ENCODE results near the gene P3H4.
A peak's percentile ranks its signal among the peaks of the same experiment; 100 is the strongest.
"Not testable (repeated sequence)": the region's sequence is repeated elsewhere in the genome, so short reads cannot be mapped to it uniquely, and the experiment has no call there.

Gene P3H4

GRCh38 chr17:41794540-41794975, 17.2 kb downstream of the P3H4 start:
- DNase-seq (ENCODE audit: low read depth in 3 of 3, low spot score in 1 of 3) = no peak

- no peak for DNase-seq (ENCODE audit: low read depth in 3 of 3, low spot score in 1 of 3)
These were observed 17.8 kb downstream of the P3H4 start for GRCh38 chr17:41793784-41794539.

GRCh38 chr17:41792845-41793783, 18.6 kb downstream of the P3H4 start:
- no peak for DNase-seq (ENCODE audit: low read depth in 3 of 3, low spot score in 1 of 3)

GRCh38 chr17:41787021-41787418, 24.7 kb downstream of the P3H4 start:
- DNase-seq (ENCODE audit: low read depth in 3 of 3, low spot score in 1 of 3) = no peak

GRCh38 chr17:41786227-41787020, 25.3 kb downstream of the P3H4 start, which contains the start of gene JUP:
JUP (minus strand) TSS chr17:41786711; CDS start chr17:41771854, 14,857 bp downstream.
- peak; percentile 66 to 81 (median 68) for DNase-seq (ENCODE audit: low read depth in 3 of 3, low spot score in 1 of 3)

- no peak for DNase-seq (ENCODE audit: low read depth in 3 of 3, low spot score in 1 of 3)
These were observed 25.9 kb downstream of the P3H4 start for GRCh38 chr17:41785859-41786226.

- no peak for DNase-seq (ENCODE audit: low read depth in 3 of 3, low spot score in 1 of 3)
These were observed 26.5 kb downstream of the P3H4 start for GRCh38 chr17:41785091-41785858.

GRCh38 chr17:41784207-41784744, 27.5 kb downstream of the P3H4 start:
- DNase-seq (ENCODE audit: low read depth in 3 of 3, low spot score in 1 of 3) = no peak

GRCh38 chr17:41782142-41782541, 29.6 kb downstream of the P3H4 start:
- no peak for DNase-seq (ENCODE audit: low read depth in 3 of 3, low spot score in 1 of 3)

GRCh38 chr17:41781404-41782110, 30.2 kb downstream of the P3H4 start:
- no peak for DNase-seq (ENCODE audit: low read depth in 3 of 3, low spot score in 1 of 3)

- no peak for DNase-seq (ENCODE audit: low read depth in 3 of 3, low spot score in 1 of 3)
These were observed 31.8 kb downstream of the P3H4 start for GRCh38 chr17:41779954-41780353.

- DNase-seq (ENCODE audit: low read depth in 3 of 3, low spot score in 1 of 3) = no peak
These were observed 34.1 kb downstream of the P3H4 start for GRCh38 chr17:41777574-41778188.

- DNase-seq (ENCODE audit: low read depth in 3 of 3, low spot score in 1 of 3) = no peak
These were observed 34.6 kb downstream of the P3H4 start for GRCh38 chr17:41777157-41777573.

GRCh38 chr17:41776262-41776900, 35.4 kb downstream of the P3H4 start:
- not testable (repeated sequence) for DNase-seq (ENCODE audit: low read depth in 3 of 3, low spot score in 1 of 3)

GRCh38 chr17:41775394-41776226, 36.1 kb downstream of the P3H4 start:
- DNase-seq (ENCODE audit: low read depth in 3 of 3, low spot score in 1 of 3) = no peak

- no peak for DNase-seq (ENCODE audit: low read depth in 3 of 3, low spot score in 1 of 3)
These were observed 38.0 kb downstream of the P3H4 start for GRCh38 chr17:41773731-41774193.

- no peak for DNase-seq (ENCODE audit: low read depth in 3 of 3, low spot score in 1 of 3)
These were observed 38.6 kb downstream of the P3H4 start for GRCh38 chr17:41773190-41773588.

Data from stimulated activated CD4-positive, alpha-beta T cell treated with anti-CD3 and anti-CD28 coated beads, TNF-alpha, amount 100 ng/mL, for 1 hour (primary cell).